ENCODE measurements around the gene TTK. TPM values are rescaled to one million over a fixed set of nuclear protein-coding genes. Genes with fewer than 3 reads are reported as not detected.

The TTK gene
- total RNA-seq = under 1 TPM in 5 of 6 donors, not detected in 1; 0.12 to 0.70 (median 0.44) TPM
- polyA plus RNA-seq = under 1 TPM; 0.11 to 0.21 TPM

DNA sequence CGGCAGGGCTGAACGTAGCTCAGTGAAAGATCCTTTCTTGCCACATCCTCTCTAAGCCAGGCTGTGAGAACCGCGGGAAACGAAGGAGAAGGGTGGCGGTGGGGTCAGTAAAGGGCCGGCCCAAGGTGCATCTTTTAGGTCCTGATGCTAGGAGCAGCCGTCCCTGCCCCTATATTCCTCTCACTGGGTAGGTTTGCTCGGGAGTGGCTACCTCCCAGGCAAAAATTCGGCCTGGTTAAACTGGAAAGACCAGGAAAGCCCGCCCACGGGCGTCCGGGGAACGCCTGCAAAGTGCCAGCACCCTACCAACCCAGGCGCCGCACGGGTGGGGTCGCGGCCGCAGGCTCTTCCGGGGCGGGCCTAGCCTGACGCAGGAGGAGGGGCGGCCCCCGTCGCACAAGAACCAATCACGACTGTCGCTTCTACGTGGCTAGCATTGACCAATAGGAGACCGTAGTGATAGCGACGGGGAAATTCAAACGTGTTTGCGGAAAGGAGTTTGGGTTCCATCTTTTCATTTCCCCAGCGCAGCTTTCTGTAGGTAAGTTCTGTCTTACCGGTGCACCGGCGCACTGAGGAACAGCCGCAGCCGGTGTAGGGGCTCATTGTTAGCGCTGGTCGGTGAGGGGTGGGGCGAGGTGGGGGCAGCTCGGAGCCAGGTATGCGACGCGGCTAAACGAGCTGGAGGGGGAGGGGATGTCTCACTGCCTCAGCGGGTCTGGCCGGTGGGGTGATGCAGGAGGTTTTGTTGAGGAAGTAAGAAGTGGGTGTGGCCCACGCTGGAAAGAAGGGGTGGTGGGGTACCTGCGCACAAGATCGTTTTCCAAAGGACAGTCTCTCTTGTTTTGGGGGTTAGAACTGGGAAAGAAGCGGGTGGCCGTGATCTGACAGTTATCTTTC is at the start of gene TTK:
Gene TTK, plus strand, starts transcription at position 477 of the 900 bp plus-strand sequence. CDS start 1,195 bp downstream, outside the sequence.
- intact Hi-C loops (cut with DNase I) = no loop called here

GRCh38 chr6:79954849-79955248 is 49.6 kb upstream of the TTK start:
- TF ChIP-seq CTCF (IDR thresholded peaks at IDR 0.05) = no peak
- FAIRE-seq (no peak), ATAC-seq (no peak), DNase-seq (no peak)
- H3K27me3 ChIP-seq = no peaks in the 10 kb centered on the region
- H3K36me3 ChIP-seq = no peaks in the 10 kb centered on the region
- no peak overlapping the region for H3K27ac ChIP-seq
- H3K9me3 ChIP-seq = no peaks in the 10 kb centered on the region
- H3K4me3 ChIP-seq = no peak overlapping the region
- no peaks in the 10 kb centered on the region for H3K4me1 ChIP-seq
- intact Hi-C loops (cut with DNase I) = no loop called here

More for the DNA sequence above, at the start of gene TTK:
- peak; percentile 90 to 95 (median 93) for DNase-seq
- ATAC-seq = peak; percentile 100
- peak within 1 kb of the TSS; percentile 59 to 83 (median 69) for H3K27ac ChIP-seq
- no peak for TF ChIP-seq CTCF (IDR thresholded peaks at IDR 0.05)
- H3K9me3 ChIP-seq = no peaks in the 10 kb centered on the region
- peak within 1 kb of the TSS; percentile 28 to 57 (median 52) for H3K4me3 ChIP-seq
- 1% methylated on average over 54 to 56 of the region's 56 CpGs for WGBS, 2 donors
- peaks cover 0 to 4% (median 0%) of the 10 kb centered on the region in 3 donors for H3K4me1 ChIP-seq
- H3K27me3 ChIP-seq = peaks cover 0 to 3% (median 0%) of the 10 kb centered on the region in 4 donors
- peak; percentile 95 for FAIRE-seq
- no peaks in the 10 kb centered on the region for H3K36me3 ChIP-seq

DNA sequence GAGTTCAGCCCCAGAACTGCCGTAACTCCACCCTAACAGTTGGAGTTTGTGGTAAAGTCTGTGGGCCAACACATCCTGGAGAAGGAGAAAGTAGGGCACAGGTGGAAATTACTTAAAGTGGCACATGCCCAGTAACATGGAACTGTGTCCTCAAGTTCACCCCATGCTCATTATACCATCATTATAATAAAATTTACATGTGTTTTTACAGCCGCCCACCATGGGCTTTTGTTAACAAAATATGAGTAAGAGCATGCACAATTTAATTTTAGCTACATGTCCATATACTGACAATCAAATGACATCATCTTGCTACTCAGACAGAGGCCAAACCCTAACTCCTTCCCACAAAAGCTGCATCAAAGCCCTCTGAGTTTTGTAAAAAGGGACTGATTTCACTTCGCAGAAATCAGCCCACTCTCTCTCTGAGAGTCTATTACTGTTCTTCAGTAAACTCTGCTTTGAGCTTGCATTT is 39.8 kb upstream of the TTK start:
- H3K27ac ChIP-seq = no peak overlapping the region
- FAIRE-seq = no peak
- 73 to 84% methylated on average over 3 of the region's 3 CpGs for WGBS, 2 donors

GRCh38 chr6:79967178-79967577 is 37.3 kb upstream of the TTK start:
- no peaks in the 10 kb centered on the region for H3K4me1 ChIP-seq
- no peak for ATAC-seq
- no peaks in the 10 kb centered on the region for H3K9me3 ChIP-seq
- no peak for DNase-seq
- H3K36me3 ChIP-seq = no peaks in the 10 kb centered on the region
- H3K27ac ChIP-seq = no peak overlapping the region
- intact Hi-C loops (cut with DNase I) = loop anchor here in 1 of 3 donors (10.0 kb wide), 1 partner anchor 118 kb away; no protein-coding TSS in a partner anchor
- no peak for TF ChIP-seq CTCF (IDR thresholded peaks at IDR 0.05)
- no peaks in the 10 kb centered on the region for H3K27me3 ChIP-seq
- no peak for FAIRE-seq
- H3K4me3 ChIP-seq = no peak overlapping the region

More for the DNA sequence above, 39.8 kb upstream of the TTK start:
- Histone ChIP-seq H3K27me3 (no peaks in the 10 kb centered on the region), H3K36me3 (no peaks in the 10 kb centered on the region), H3K9me3 (no peaks in the 10 kb centered on the region), H3K4me3 (no peak overlapping the region), H3K4me1 (no peaks in the 10 kb centered on the region)
- DNase-seq (no peak), ATAC-seq (no peak)
- intact Hi-C loops (cut with DNase I) = loop anchor here in 1 of 3 donors (10.0 kb wide), 1 partner anchor 120 kb away; no protein-coding TSS in a partner anchor
- no peak for TF ChIP-seq CTCF (IDR thresholded peaks at IDR 0.05)
